Measurements from ENCODE around the gene SHANK3.

The SHANK3 gene

GRCh38 chr22:50711446-50712340, 39.1 kb downstream of the SHANK3 start:
- in situ Hi-C loops (cut with MboI; ENCODE audit: low sequenced_read_pairs) = no loop called here

- in situ Hi-C loops (cut with MboI; ENCODE audit: low sequenced_read_pairs) = no loop called here
Observed at GRCh38 chr22:50712341-50713007, 39.9 kb downstream of the SHANK3 start.

GRCh38 chr22:50713008-50713385, 40.4 kb downstream of the SHANK3 start:
- in situ Hi-C loops (cut with MboI; ENCODE audit: low sequenced_read_pairs) = no loop called here

GRCh38 chr22:50713571-50714056, 41.0 kb downstream of the SHANK3 start:
- in situ Hi-C loops (cut with MboI; ENCODE audit: low sequenced_read_pairs) = no loop called here

- in situ Hi-C loops (cut with MboI; ENCODE audit: low sequenced_read_pairs) = no loop called here
Observed at GRCh38 chr22:50714150-50714549, 41.5 kb downstream of the SHANK3 start.

GRCh38 chr22:50714631-50715179, 42.1 kb downstream of the SHANK3 start:
- in situ Hi-C loops (cut with MboI; ENCODE audit: low sequenced_read_pairs) = no loop called here

- in situ Hi-C loops (cut with MboI; ENCODE audit: low sequenced_read_pairs) = no loop called here
Observed at GRCh38 chr22:50715250-50715649, 42.6 kb downstream of the SHANK3 start.

GRCh38 chr22:50715776-50716175, 43.2 kb downstream of the SHANK3 start:
- in situ Hi-C loops (cut with MboI; ENCODE audit: low sequenced_read_pairs) = no loop called here

- in situ Hi-C loops (cut with MboI; ENCODE audit: low sequenced_read_pairs) = no loop called here
Observed at GRCh38 chr22:50716290-50717024, 43.8 kb downstream of the SHANK3 start.

- in situ Hi-C loops (cut with MboI; ENCODE audit: low sequenced_read_pairs) = no loop called here
Observed at GRCh38 chr22:50717709-50718351, 45.2 kb downstream of the SHANK3 start.

- in situ Hi-C loops (cut with MboI; ENCODE audit: low sequenced_read_pairs) = no loop called here
Observed at GRCh38 chr22:50718352-50718709, 45.7 kb downstream of the SHANK3 start.

GRCh38 chr22:50719814-50720300, 47.2 kb downstream of the SHANK3 start:
- in situ Hi-C loops (cut with MboI; ENCODE audit: low sequenced_read_pairs) = no loop called here

- in situ Hi-C loops (cut with MboI; ENCODE audit: low sequenced_read_pairs) = no loop called here
Observed at GRCh38 chr22:50720301-50721256, 48.0 kb downstream of the SHANK3 start.

GRCh38 chr22:50721257-50721844, 48.7 kb downstream of the SHANK3 start:
- in situ Hi-C loops (cut with MboI; ENCODE audit: low sequenced_read_pairs) = no loop called here

GRCh38 chr22:50722048-50722701, 49.6 kb downstream of the SHANK3 start:
- in situ Hi-C loops (cut with MboI; ENCODE audit: low sequenced_read_pairs) = no loop called here
